GM12878 (cell line): ENCODE results near the gene SPINK4. TPM values are rescaled to one million over a fixed set of nuclear protein-coding genes. Genes with fewer than 3 reads are reported as not detected.

Experiments used
- ATAC-seq: fragments of 200-7000 bp; cut with Tn5 transposase; 3 replicates; pipeline ENCODE4 v1.9.1; 2020; ENCODE audit warnings: mild to moderate bottlenecking, moderate library complexity
- BruUV-seq: library from RNA; stranded (reverse); fragments of 400-500 nt; replicated peaks from 2 replicates; lab custom pipeline; 2021; lab: Mats Ljungman, UMichigan
- CTCF ChIA-PET: fragments of 300-600 bp; sonication (Branson Sonifier 250); formaldehyde crosslinking; extraction: SDS; loops from one replicate; lab custom pipeline; 2021; ENCODE audit warnings: inconsistent platforms; lab: Yijun Ruan, JAX
- POLR2A ChIA-PET: fragments of 350-600 bp; formaldehyde crosslinking; extraction: SDS; loops from one replicate; lab custom pipeline; 2021; ENCODE audit warnings: inconsistent platforms; lab: Charles Lee
- RAD21 ChIA-PET: fragments of 300-600 bp; sonication (Branson Sonifier 250); formaldehyde crosslinking; loops from one replicate; lab custom pipeline; 2023; ENCODE audit warnings: antibody characterized with exemption; ENCODE audit not compliant: unreplicated experiment; lab: Charles Lee
- SMC1A ChIA-PET: fragments of 300-600 bp; sonication (Branson Sonifier 250); formaldehyde crosslinking; loops from one replicate; lab custom pipeline; 2023; ENCODE audit not compliant: unreplicated experiment, uncharacterized antibody; lab: Charles Lee
- DNase-seq: peaks from one replicate; pipeline ENCODE4 v3.0.0-alpha.2; 2011; ENCODE audit warnings: low read depth, low spot score
- FAIRE-seq: peaks from 3 replicates; lab custom pipeline; 2011; peaks lifted over from hg19 to GRCh38; lab: Jason Lieb, UNC
- H2AFZ ChIP-seq: 2 replicates; pipeline ENCODE4 v1.6.0; 2011; ENCODE audit warnings: low read depth, low read length, control low read depth; ENCODE audit not compliant: control insufficient read depth
- H3K27ac ChIP-seq: 2 replicates; pipeline ENCODE4 v1.5.1; 2011; ENCODE audit warnings: control low read depth; ENCODE audit not compliant: control insufficient read depth, insufficient read depth
- H3K27me3 ChIP-seq, 2 experiments: replicated peaks in 1 of 2; 2 replicates each; pipeline versions ENCODE4 v1.6.0 to v1.6.1; 2011; ENCODE audit warnings: low read length in 1 of 2; ENCODE audit not compliant: control insufficient read depth in 2 of 2, insufficient read depth in 2 of 2
- H3K36me3 ChIP-seq, 2 experiments: 2 replicates each; pipeline ENCODE4 v1.5.1; 2011; ENCODE audit warnings: low read length in 1 of 2; ENCODE audit not compliant: control insufficient read depth in 2 of 2, insufficient read depth in 2 of 2
- H3K4me1 ChIP-seq: 2 replicates; pipeline ENCODE4 v1.6.1; 2011; ENCODE audit warnings: mild to moderate bottlenecking, low read length, moderate library complexity, mixed read lengths; ENCODE audit not compliant: control insufficient read depth, insufficient read depth
- H3K4me2 ChIP-seq: 2 replicates; pipeline ENCODE4 v1.6.0; 2011; ENCODE audit warnings: control low read depth; ENCODE audit not compliant: control insufficient read depth, insufficient read depth
- H3K4me3 ChIP-seq: fragments of 200-600 bp; sonication (generic); 2 replicates; pipeline ENCODE4 v1.5.1; 2016
- H3K79me2 ChIP-seq: 2 replicates; pipeline ENCODE4 v1.6.0; 2011; ENCODE audit warnings: low read length; ENCODE audit not compliant: control insufficient read depth, insufficient read depth
- H3K9ac ChIP-seq: 2 replicates; pipeline ENCODE4 v1.8.0; 2011; ENCODE audit warnings: low read length, control low read depth, mixed read lengths; ENCODE audit not compliant: control insufficient read depth, insufficient read depth
- H3K9me3 ChIP-seq: replicated peaks from 3 replicates; pipeline ENCODE4 v1.5.1; 2011; ENCODE audit warnings: mild to moderate bottlenecking, low read length; ENCODE audit not compliant: control insufficient read depth, insufficient read depth
- H4K20me1 ChIP-seq: 2 replicates; pipeline ENCODE4 v1.6.0; 2011; ENCODE audit not compliant: control insufficient read depth, insufficient read depth
- CBX3 ChIP-seq: fragments of 200-600 bp; sonication (generic); IDR thresholded peaks from 2 replicates; pipeline ENCODE4 v1.6.1; 2016; ENCODE audit warnings: low read depth, borderline replicate concordance
- EP300 ChIP-seq, 2 experiments: fragments of 150-350 bp in 1 of 2; IDR thresholded peaks; 2 replicates each; pipeline ENCODE4 v1.6.1; 2011 to 2012; ENCODE audit warnings: low read depth in 2 of 2, low read length in 2 of 2, borderline replicate concordance in 1 of 2, improper control_type of control experiment in 1 of 2, inconsistent platforms in 1 of 2; ENCODE audit not compliant: control insufficient read depth in 1 of 2
- IRF5 ChIP-seq: fragments of 450-650 bp; IDR thresholded peaks from 2 replicates; pipeline ENCODE4 v1.6.1; 2017; ENCODE audit warnings: borderline replicate concordance
- KDM1A ChIP-seq: fragments of 200-600 bp; sonication (generic); IDR thresholded peaks from 2 replicates; pipeline ENCODE4 v1.6.1; 2016; ENCODE audit warnings: borderline replicate concordance
- KLF5 ChIP-seq: fragments of 450-650 bp; IDR thresholded peaks from 2 replicates; pipeline ENCODE4 v1.6.1; 2014; ENCODE audit warnings: mild to moderate bottlenecking; ENCODE audit not compliant: partially characterized antibody
- MXI1 ChIP-seq: fragments of 150-350 bp; IDR thresholded peaks from 2 replicates; pipeline ENCODE4 v1.6.1; 2011; ENCODE audit warnings: low read depth, mild to moderate bottlenecking, inconsistent platforms, low read length, improper control_type of control experiment
- POLR2A ChIP-seq: IDR thresholded peaks from 2 replicates; pipeline ENCODE4 v1.6.1; 2011; ENCODE audit warnings: low read depth, mild to moderate bottlenecking, low read length
- PRDM15 ChIP-seq: fragments of 450-650 bp; formaldehyde crosslinking; IDR thresholded peaks from 2 replicates; pipeline ENCODE4 v1.4.0; 2020; ENCODE audit warnings: mild to moderate bottlenecking, moderate library complexity
- RBBP5 ChIP-seq: fragments of 200-600 bp; sonication (generic); conservative IDR thresholded peaks from 2 replicates; pipeline ENCODE4 v1.6.1; 2016
- SMARCA5 ChIP-seq: fragments of 450-650 bp; IDR thresholded peaks from 2 replicates; pipeline ENCODE4 v1.6.1; 2017; ENCODE audit warnings: mild to moderate bottlenecking
- STAT3 ChIP-seq: IDR thresholded peaks from 2 replicates; pipeline ENCODE4 v1.6.1; 2011; ENCODE audit warnings: low read depth, low read length, improper control_type of control experiment
- TCF12 ChIP-seq: IDR thresholded peaks from 2 replicates; pipeline ENCODE4 v1.6.1; 2011; ENCODE audit warnings: low read depth, mild to moderate bottlenecking, low read length
- ZNF207 ChIP-seq: fragments of 450-650 bp; IDR thresholded peaks from 2 replicates; pipeline ENCODE4 v1.6.1; 2014; ENCODE audit warnings: antibody characterized with exemption, mild to moderate bottlenecking, borderline replicate concordance
- ZZZ3 ChIP-seq: IDR thresholded peaks from 2 replicates; pipeline ENCODE4 v1.6.1; 2011; ENCODE audit warnings: low read depth; ENCODE audit not compliant: control insufficient read depth, insufficient read length
- WGBS: methylation state at CpG from one replicate; pipeline ENCODE4 v1.1.6; 2016; ENCODE audit warnings: low lambda C conversion rate; ENCODE audit not compliant: insufficient replicate concordance, insufficient coverage; ENCODE audit errors: missing lambda C conversion rate; 5-methylcytosine and 5-hydroxymethylcytosine counted together
- in situ Hi-C: fragments of 300-500 bp; cut with MboI; formaldehyde crosslinking; loops from 9 replicates; pipeline ENCODE4 v1.14.3; 2018; ENCODE audit warnings: mixed read lengths
- intact Hi-C: fragments of 100-400 bp; cut with micrococcal nuclease; formaldehyde crosslinking; loops from one replicate; pipeline ENCODE4 v1.14.2; 2022; ENCODE audit not compliant: unreplicated experiment
- polyA plus RNA-seq, 11 experiments: library from polyadenylated mRNA; depleted of rRNA in 4 of 11; unstranded in 6 of 11; stranded (reverse) in 5 of 11; fragments of >200 nt; fragmentation: Nextera tagmentation in 4 of 11; fragmentation: Illumina TruSeq in 1 of 11; extraction: Ambion mirVana in 4 of 11; extraction: Trizol in 1 of 11; gene quantifications; 1 replicate in 1 of 11; 2 replicates in 10 of 11; pipeline versions ENCODE4 v1.2.1 to v1.2.3, GENCODE V29; 2011 to 2016; ENCODE audit warnings: inconsistent platforms in 2 of 11, missing spikeins in 2 of 11, low read depth in 1 of 11
- total RNA-seq, 4 experiments: library from RNA; depleted of rRNA in 3 of 4; stranded (reverse); fragments of >200 nt in 3 of 4; fragmentation: Illumina TruSeq in 1 of 4; extraction: Trizol in 1 of 4; gene quantifications; 2 replicates each; pipeline versions ENCODE4 v1.2.1 to v1.2.3, GENCODE V29; 2013 to 2021

Gene SPINK4
- total and polyA plus RNA-seq, 10 of the 15 experiments (the other 5 are each of a cell fraction or from before 2014, with no cell fraction given), result not detected

GRCh38 chr9:33202552-33203201 is 37.3 kb upstream of the SPINK4 start (continued):
- TF ChIP-seq EP300 (IDR thresholded peaks at IDR 0.05; ENCODE audit: borderline replicate concordance in 1 of 2, control insufficient read depth in 1 of 2, low read depth in 2 of 2, low read length in 2 of 2) (peak in 1 of 2 experiments; percentile 83; a peak in 1 of 4 replicates), RBBP5 (no peak), CBX3 (no peak), SMARCA5 (no peak), KLF5 (no peak), ZZZ3 (no peak), POLR2A (no peak), TCF12 (peak; percentile 97), PRDM15 (CRISPR knock-in tag) (no peak), KDM1A (no peak)

- no TSS peak for BruUV-seq
- CTCF ChIA-PET, result interaction anchor here (0.8 kb wide), 1 partner anchor 18 kb away, joined by 3 read pairs; no protein-coding TSS in a partner anchor
- TF ChIP-seq ZNF207 (no peak), MXI1 (no peak), STAT3 (no peak), IRF5 (no peak)
Measured at GRCh38 chr9:33209394-33209793, 30.6 kb upstream of the SPINK4 start.

More at GRCh38 chr9:33209394-33209793, 30.6 kb upstream of the SPINK4 start:
- no peaks in the 10 kb centered on the region for H4K20me1 ChIP-seq
- RAD21 ChIA-PET, result no interaction called here
- no peak for DNase-seq
- no peaks in the 10 kb centered on the region; a peak in 1 of 4 replicates for H3K27me3 ChIP-seq
- no peaks in the 10 kb centered on the region for H3K4me1 ChIP-seq
- H3K79me2 ChIP-seq, result no peaks in the 10 kb centered on the region
- in situ Hi-C loops (no loop called here), intact Hi-C loops (no loop called here)
- FAIRE-seq, result no peak
- no peak overlapping the region for H2AFZ ChIP-seq
- SMC1A ChIA-PET, result no interaction called here
- ATAC-seq, result no peak
- 95% methylated on average over 1 of the region's 1 CpG for WGBS
- POLR2A ChIA-PET, result no interaction called here
- no peak overlapping the region for H3K27ac ChIP-seq
- H3K36me3 ChIP-seq, result no peaks in the 10 kb centered on the region
- H3K9ac ChIP-seq, result no peak overlapping the region
- H3K9me3 ChIP-seq, result no peaks in the 10 kb centered on the region
- H3K4me2 ChIP-seq, result no peak overlapping the region
- no peak overlapping the region for H3K4me3 ChIP-seq
